MM.1S (cell line): ENCODE results near the gene MGAT1.

ENCODE experiments used
- DNase-seq: peaks from one replicate; pipeline ENCODE4 v3.0.0-alpha.2; 2015
- H2AFZ ChIP-seq: fragments of 300-600 bp; sonication (generic); 2 replicates; pipeline ENCODE4 v1.6.0; 2016; ENCODE audit warnings: antibody characterized with exemption, low read length
- H3F3A ChIP-seq: fragments of 300-600 bp; sonication (generic); 2 replicates; pipeline ENCODE4 v1.6.1; 2016; ENCODE audit warnings: mild to moderate bottlenecking, antibody characterized with exemption, low read length, moderate library complexity, mixed read lengths; ENCODE audit not compliant: insufficient read depth
- H3K27ac ChIP-seq: fragments of 300-600 bp; sonication (generic); 2 replicates; pipeline ENCODE4 v1.5.1; 2016; ENCODE audit warnings: mild to moderate bottlenecking, low read length
- H3K27me3 ChIP-seq: fragments of 300-600 bp; sonication (generic); replicated peaks from 2 replicates; pipeline ENCODE4 v1.6.0; 2016; ENCODE audit warnings: low read length; ENCODE audit not compliant: insufficient read depth
- H3K36me3 ChIP-seq: fragments of 300-600 bp; sonication (generic); replicated peaks from 2 replicates; pipeline ENCODE4 v1.6.1; 2016; ENCODE audit warnings: mild to moderate bottlenecking, low read length, mixed read lengths; ENCODE audit not compliant: insufficient read depth
- H3K4me1 ChIP-seq: fragments of 300-600 bp; sonication (generic); 2 replicates; pipeline ENCODE4 v1.6.1; 2016; ENCODE audit warnings: low read length, mixed read lengths
- H3K4me2 ChIP-seq: fragments of 300-600 bp; sonication (generic); 2 replicates; pipeline ENCODE4 v1.6.0; 2016; ENCODE audit warnings: low read depth, low read length
- H3K4me3 ChIP-seq: fragments of 300-600 bp; sonication (generic); 2 replicates; pipeline ENCODE4 v1.5.1; 2016; ENCODE audit warnings: low read length, mixed read lengths
- H3K79me2 ChIP-seq: fragments of 300-600 bp; sonication (generic); 2 replicates; pipeline ENCODE4 v1.6.1; 2016; ENCODE audit warnings: mixed run types, low read length, mixed read lengths
- H3K9ac ChIP-seq: fragments of 300-600 bp; sonication (generic); 2 replicates; pipeline ENCODE4 v1.6.1; 2016; ENCODE audit warnings: low read length, mixed read lengths
- H3K9me2 ChIP-seq: fragments of 300-600 bp; sonication (generic); replicated peaks from 2 replicates; pipeline ENCODE4 v1.6.1; 2016; ENCODE audit warnings: mild to moderate bottlenecking, low read length, mixed read lengths; ENCODE audit not compliant: insufficient read depth
- H3K9me3 ChIP-seq: fragments of 300-600 bp; sonication (generic); replicated peaks from 2 replicates; pipeline ENCODE4 v1.6.1; 2016; ENCODE audit warnings: mild to moderate bottlenecking, low read length, mixed read lengths; ENCODE audit not compliant: insufficient read depth
- H4K20me1 ChIP-seq: fragments of 300-600 bp; sonication (generic); 2 replicates; pipeline ENCODE4 v1.6.1; 2016; ENCODE audit warnings: mild to moderate bottlenecking, low read length, moderate library complexity, mixed read lengths; ENCODE audit not compliant: insufficient read depth
- CTCF ChIP-seq: fragments of 300-600 bp; sonication (generic); IDR thresholded peaks from 2 replicates; pipeline ENCODE4 v1.5.1; 2016; ENCODE audit warnings: antibody characterized with exemption, low read length, mixed read lengths
- EZH2 ChIP-seq: fragments of 300-600 bp; sonication (generic); optimal IDR thresholded peaks from 2 replicates; pipeline ENCODE3; 2017; ENCODE audit warnings: low read depth, mild to moderate bottlenecking, antibody characterized with exemption, low read length, mixed read lengths
- EZH2phosphoT487 ChIP-seq: fragments of 300-600 bp; sonication (generic); IDR thresholded peaks from 2 replicates; pipeline ENCODE4 v1.6.1; 2018; ENCODE audit warnings: antibody characterized with exemption, low read length

MGAT1 gene

GRCh38 chr5:180806351-180807011 is 3.9 kb upstream of the MGAT1 start:
- Histone ChIP-seq H3K4me3 (peak overlapping the region; percentile 71), H3K36me3 (no peaks in the 10 kb centered on the region), H3K9me3 (no peaks in the 10 kb centered on the region), H2AFZ (no peak overlapping the region), H3K4me2 (peak overlapping the region; percentile 98), H4K20me1 (peaks cover 6% of the 10 kb centered on the region; the same call in 1 of the 2 replicates), H3K9me2 (no peaks in the 10 kb centered on the region), H3K79me2 (peaks cover 77% of the 10 kb centered on the region), H3K27me3 (no peaks in the 10 kb centered on the region), H3F3A (peaks cover 71% of the 10 kb centered on the region), H3K27ac (peak overlapping the region; percentile 99), H3K4me1 (peaks cover 52% of the 10 kb centered on the region), H3K9ac (peak overlapping the region; percentile 94)
- DNase-seq, result peak; percentile 31
- no peak for TF ChIP-seq CTCF
- TF ChIP-seq EZH2, result no peak
- TF ChIP-seq EZH2phosphoT487, result no peak

GRCh38 chr5:180804129-180804618 is 1.6 kb upstream of the MGAT1 start:
- Histone ChIP-seq H3K4me1 (peaks cover 70% of the 10 kb centered on the region), H3K27ac (peak overlapping the region; percentile 99), H3F3A (peaks cover 61% of the 10 kb centered on the region), H3K79me2 (peaks cover 91% of the 10 kb centered on the region), H4K20me1 (peaks cover 29% of the 10 kb centered on the region), H3K36me3 (no peaks in the 10 kb centered on the region), H2AFZ (no peak overlapping the region), H3K9ac (peak overlapping the region; percentile 88), H3K4me3 (peak overlapping the region; percentile 76), H3K27me3 (no peaks in the 10 kb centered on the region), H3K4me2 (peak overlapping the region; percentile 96), H3K9me2 (no peaks in the 10 kb centered on the region), H3K9me3 (no peaks in the 10 kb centered on the region)
- no peak for TF ChIP-seq EZH2phosphoT487
- TF ChIP-seq EZH2, result no peak
- no peak for TF ChIP-seq CTCF
- DNase-seq, result peak; percentile 45

GRCh38 chr5:180803181-180804128 is 849 bp upstream of the MGAT1 start:
- Histone ChIP-seq H3K4me3 (peak overlapping the region; percentile 76), H3K27me3 (no peaks in the 10 kb centered on the region), H3K4me2 (peak overlapping the region; percentile 96), H3K27ac (peak overlapping the region; percentile 99), H3K79me2 (peaks cover 91% of the 10 kb centered on the region), H3K4me1 (peaks cover 71% of the 10 kb centered on the region), H3K9ac (peak overlapping the region; percentile 88), H3K36me3 (no peaks in the 10 kb centered on the region), H2AFZ (peak overlapping the region; percentile 17; the same call in 1 of the 2 replicates), H4K20me1 (peaks cover 36% of the 10 kb centered on the region), H3K9me3 (no peaks in the 10 kb centered on the region), H3F3A (peaks cover 54% of the 10 kb centered on the region), H3K9me2 (no peaks in the 10 kb centered on the region)
- TF ChIP-seq CTCF (peak; percentile 14; the same call in 1 of the 2 replicates), EZH2phosphoT487 (no peak)
- peak; percentile 96 for DNase-seq
